ENCODE measurements around the gene GARNL3.

GRCh38 chr9:127384016-127384730, 119.6 kb downstream of the GARNL3 start:
- TF ChIP-seq, protein P1, sequence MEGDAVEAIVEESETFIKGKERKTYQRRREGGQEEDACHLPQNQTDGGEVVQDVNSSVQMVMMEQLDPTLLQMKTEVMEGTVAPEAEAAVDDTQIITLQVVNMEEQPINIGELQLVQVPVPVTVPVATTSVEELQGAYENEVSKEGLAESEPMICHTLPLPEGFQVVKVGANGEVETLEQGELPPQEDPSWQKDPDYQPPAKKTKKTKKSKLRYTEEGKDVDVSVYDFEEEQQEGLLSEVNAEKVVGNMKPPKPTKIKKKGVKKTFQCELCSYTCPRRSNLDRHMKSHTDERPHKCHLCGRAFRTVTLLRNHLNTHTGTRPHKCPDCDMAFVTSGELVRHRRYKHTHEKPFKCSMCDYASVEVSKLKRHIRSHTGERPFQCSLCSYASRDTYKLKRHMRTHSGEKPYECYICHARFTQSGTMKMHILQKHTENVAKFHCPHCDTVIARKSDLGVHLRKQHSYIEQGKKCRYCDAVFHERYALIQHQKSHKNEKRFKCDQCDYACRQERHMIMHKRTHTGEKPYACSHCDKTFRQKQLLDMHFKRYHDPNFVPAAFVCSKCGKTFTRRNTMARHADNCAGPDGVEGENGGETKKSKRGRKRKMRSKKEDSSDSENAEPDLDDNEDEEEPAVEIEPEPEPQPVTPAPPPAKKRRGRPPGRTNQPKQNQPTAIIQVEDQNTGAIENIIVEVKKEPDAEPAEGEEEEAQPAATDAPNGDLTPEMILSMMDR (IDR thresholded peaks at IDR 0.05) = no peak
- TF ChIP-seq POLR2A (IDR thresholded peaks at IDR 0.05; ENCODE audit: low read depth) = no peak
- no peak for TF ChIP-seq POLR2AphosphoS5 (IDR thresholded peaks at IDR 0.05)
- TF ChIP-seq EP300 (IDR thresholded peaks at IDR 0.05) = no peak
